Body of pancreas (tissue), 4 donors: ENCODE measurements around the gene GIGYF2.

ENCODE experiments used
- CTCF ChIP-seq, 7 experiments: fragments of 450-650 bp in 4 of 7; fragments of 200-600 bp in 3 of 7; sonication (generic) in 3 of 7; IDR thresholded peaks; one replicate each; pipeline ENCODE4 v1.5.1; 2016 to 2019; ENCODE audit warnings: antibody characterized with exemption in 7 of 7
- POLR2A ChIP-seq, 3 donors: fragments of 450-650 bp; IDR thresholded peaks; one replicate each; pipeline ENCODE4 v1.6.1; 2016; ENCODE audit warnings: antibody characterized with exemption in 3 of 3, mild to moderate bottlenecking in 2 of 3

- TF ChIP-seq POLR2A (IDR thresholded peaks at IDR 0.05) (peak in 1 of 3 donors; percentile 11), CTCF (IDR thresholded peaks at IDR 0.05) (no peak)
These were observed 193.9 kb downstream of the GIGYF2 start for GRCh38 chr2:232890896-232891601.
